Stimulated activated effector memory CD8-positive, alpha-beta T cell treated with anti-CD3 and anti-CD28 coated beads, Interleukin-12 subunit alpha, Interleukin-12 subunit beta, amount 100 ng/mL, for 72 hours (primary cell): ENCODE measurements around the gene LRRK1.

Source experiments
- ATAC-seq: fragments of 150-1000 bp; cut with Tn5 transposase; 2 replicates; pipeline ENCODE4 v1.10.0; 2021
- DNase-seq, 2 donors: peaks; one replicate each; pipeline ENCODE4 v3.0.0; 2021 to 2022; ENCODE audit warnings: low spot score in 2 of 2
- H3K27ac Mint-ChIP-seq: one replicate; pipeline ENCODE4 v1.8.0; 2022; ENCODE audit warnings: mild to moderate bottlenecking, mixed read lengths
- H3K36me3 Mint-ChIP-seq: one replicate; pipeline ENCODE4 v1.8.0; 2022; ENCODE audit warnings: mild to moderate bottlenecking, mixed read lengths
- H3K4me1 Mint-ChIP-seq: one replicate; pipeline ENCODE4 v1.8.0; 2022; ENCODE audit warnings: mixed read lengths
- H3K4me3 Mint-ChIP-seq: one replicate; pipeline ENCODE4 v1.8.0; 2022; ENCODE audit warnings: mild to moderate bottlenecking, mixed read lengths
- H3K9me3 Mint-ChIP-seq: one replicate; pipeline ENCODE4 v1.8.0; 2022; ENCODE audit warnings: mixed read lengths

Gene LRRK1

GRCh38 chr15:101058735-101059134 is 139.6 kb downstream of the LRRK1 start:
- Mint-ChIP-seq H3K4me1 (no peaks in the 10 kb centered on the region), H3K36me3 (no peaks in the 10 kb centered on the region), H3K9me3 (no peaks in the 10 kb centered on the region), H3K4me3 (no peak overlapping the region), H3K27ac (no peak overlapping the region)
- DNase-seq (no peak), ATAC-seq (no peak)

DNA sequence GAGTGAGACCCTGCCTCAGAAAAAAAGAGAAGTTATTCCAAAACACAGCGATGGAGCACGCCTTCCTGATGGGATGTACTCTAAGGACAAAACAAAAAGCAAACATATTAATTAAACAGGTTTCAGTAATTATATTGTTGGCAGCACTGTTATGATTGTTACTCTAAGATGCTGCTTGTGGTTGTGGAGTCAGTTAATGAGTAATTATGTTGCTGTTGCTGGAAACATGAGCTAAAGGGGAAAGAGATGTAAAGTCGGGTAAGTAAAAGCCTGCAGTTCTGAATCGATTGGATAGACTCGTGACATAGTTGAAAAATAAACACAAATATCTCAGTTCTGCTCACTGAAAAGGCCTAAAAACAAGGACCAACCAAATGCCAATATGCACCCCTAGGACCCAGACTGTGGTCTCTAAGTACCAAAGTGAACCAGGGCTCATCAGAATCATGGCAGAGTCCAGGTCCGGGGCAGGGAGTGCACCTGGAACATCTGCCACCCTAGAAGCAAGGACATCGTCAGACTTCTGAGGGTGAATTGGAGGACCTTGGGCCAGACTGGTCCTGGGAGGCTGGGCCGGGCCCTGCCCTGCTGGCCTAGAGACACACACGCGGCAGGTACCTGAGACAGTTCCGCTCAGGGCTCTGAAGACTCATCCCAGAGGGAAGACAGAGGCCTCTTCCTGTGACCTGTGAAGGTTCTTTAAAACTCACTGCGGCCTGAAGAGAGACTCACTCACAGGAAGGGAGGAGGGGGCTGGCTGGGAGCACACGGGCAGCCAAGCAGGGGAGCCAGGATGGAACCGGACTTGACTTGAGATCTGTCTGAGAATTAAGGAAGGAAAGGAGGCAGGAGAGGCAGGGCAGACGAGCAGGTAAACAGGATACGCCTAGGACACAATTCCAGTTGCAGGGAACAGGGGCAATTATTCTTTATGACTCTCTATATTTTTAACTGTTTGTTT is 140.5 kb downstream of the LRRK1 start:
- no peak overlapping the region for H3K4me3 Mint-ChIP-seq
- H3K9me3 Mint-ChIP-seq: no peaks in the 10 kb centered on the region
- no peaks in the 10 kb centered on the region for H3K36me3 Mint-ChIP-seq
- H3K4me1 Mint-ChIP-seq: no peaks in the 10 kb centered on the region
- ATAC-seq (peak; percentile 61), DNase-seq (no peak)
- H3K27ac Mint-ChIP-seq: peak overlapping the region; percentile 43

- Mint-ChIP-seq H3K4me1 (no peaks in the 10 kb centered on the region), H3K4me3 (no peak overlapping the region), H3K36me3 (no peaks in the 10 kb centered on the region), H3K9me3 (no peaks in the 10 kb centered on the region), H3K27ac (no peak overlapping the region)
- ATAC-seq (no peak), DNase-seq (no peak)
Observed at GRCh38 chr15:101060576-101061551, 141.7 kb downstream of the LRRK1 start.

- ATAC-seq (no peak), DNase-seq (no peak)
- H3K4me3 Mint-ChIP-seq: no peak overlapping the region
- H3K27ac Mint-ChIP-seq: no peak overlapping the region
- no peaks in the 10 kb centered on the region for H3K36me3 Mint-ChIP-seq
- H3K9me3 Mint-ChIP-seq: no peaks in the 10 kb centered on the region
- H3K4me1 Mint-ChIP-seq: no peaks in the 10 kb centered on the region
Observed at GRCh38 chr15:101062063-101062462, 142.9 kb downstream of the LRRK1 start.

DNA sequence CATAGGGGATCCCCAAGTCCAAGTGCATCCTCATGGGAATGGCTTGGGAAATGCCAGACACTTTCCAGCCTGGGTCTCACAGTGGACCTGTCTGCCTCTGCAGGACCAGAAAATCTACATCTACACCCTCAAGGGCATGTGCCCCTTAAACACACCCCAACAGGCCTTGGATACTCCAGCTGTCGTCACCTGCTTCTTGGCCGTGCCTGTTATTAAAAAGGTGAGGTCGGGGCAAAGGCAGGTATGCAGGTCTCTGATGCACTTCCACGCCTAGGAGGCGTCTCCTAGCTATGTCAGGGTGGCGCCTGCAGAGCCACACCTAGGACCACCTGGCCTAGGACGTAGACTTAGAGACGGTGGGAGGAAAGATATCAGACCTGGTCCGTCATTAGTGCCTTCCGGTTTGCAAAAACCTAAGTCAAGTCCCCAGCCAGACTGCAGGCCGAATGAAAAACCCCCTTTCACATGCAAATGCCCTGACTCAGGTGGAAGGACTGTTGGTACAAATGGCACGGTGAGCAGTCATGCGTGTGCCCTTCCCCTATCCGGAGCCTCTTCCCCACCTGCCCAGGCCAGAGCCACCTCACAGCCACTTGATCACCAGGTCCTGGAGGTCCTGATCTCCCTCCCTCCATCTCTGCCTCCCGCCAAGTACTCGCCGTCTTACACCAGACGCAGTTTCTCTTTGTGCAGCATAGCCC is 143.5 kb downstream of the LRRK1 start:
- no peak for ATAC-seq
- H3K4me3 Mint-ChIP-seq: no peak overlapping the region
- H3K4me1 Mint-ChIP-seq: no peaks in the 10 kb centered on the region
- H3K9me3 Mint-ChIP-seq: no peaks in the 10 kb centered on the region
- H3K27ac Mint-ChIP-seq: no peak overlapping the region
- no peaks in the 10 kb centered on the region for H3K36me3 Mint-ChIP-seq
- DNase-seq: no peak

- Mint-ChIP-seq H3K36me3 (no peaks in the 10 kb centered on the region), H3K4me3 (no peak overlapping the region), H3K4me1 (no peaks in the 10 kb centered on the region), H3K27ac (no peak overlapping the region), H3K9me3 (no peaks in the 10 kb centered on the region)
- no peak for DNase-seq
- ATAC-seq: no peak
Observed at GRCh38 chr15:101063212-101063611, 144.1 kb downstream of the LRRK1 start.

- H3K4me1 Mint-ChIP-seq: no peaks in the 10 kb centered on the region
- no peaks in the 10 kb centered on the region for H3K36me3 Mint-ChIP-seq
- H3K9me3 Mint-ChIP-seq: no peaks in the 10 kb centered on the region
- ATAC-seq: no peak
- DNase-seq: no peak
- H3K4me3 Mint-ChIP-seq: no peak overlapping the region
- H3K27ac Mint-ChIP-seq: no peak overlapping the region
Observed at GRCh38 chr15:101063891-101064794, 145.0 kb downstream of the LRRK1 start.

DNA sequence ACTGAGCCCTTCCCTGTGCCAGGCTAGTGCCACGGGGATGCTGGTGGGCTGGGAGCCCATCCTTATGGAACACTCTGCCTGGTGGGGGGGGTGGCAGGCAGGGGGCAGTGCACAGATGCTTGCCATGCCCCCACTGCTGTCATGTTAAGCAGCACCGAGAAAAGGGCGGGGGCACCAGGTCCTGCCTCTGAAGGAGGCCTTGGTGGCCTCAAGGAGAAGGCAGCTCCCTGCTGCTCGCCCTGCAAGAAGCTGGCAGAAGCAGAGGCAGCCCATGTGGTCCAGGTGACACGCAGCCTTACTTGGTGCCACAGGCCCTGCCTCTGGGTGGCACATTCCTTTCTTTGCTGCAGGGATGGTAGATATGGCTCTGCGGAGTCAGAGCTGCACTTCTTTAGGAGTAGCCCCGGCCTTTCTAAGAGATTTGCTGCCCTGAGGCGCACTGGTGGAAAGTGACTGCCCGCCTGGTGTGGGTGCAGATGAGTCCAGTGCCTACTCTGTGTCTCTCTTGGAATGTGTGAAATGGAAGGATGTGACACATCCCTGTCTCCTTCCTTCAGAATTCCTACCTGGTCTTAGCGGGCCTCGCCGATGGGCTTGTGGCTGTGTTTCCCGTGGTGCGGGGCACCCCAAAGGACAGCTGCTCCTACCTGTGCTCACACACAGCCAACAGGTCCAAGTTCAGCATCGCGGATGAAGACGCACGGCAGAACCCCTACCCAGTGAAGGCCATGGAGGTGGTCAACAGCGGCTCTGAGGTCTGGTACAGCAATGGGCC is 145.8 kb downstream of the LRRK1 start:
- ATAC-seq (no peak), DNase-seq (no peak)
- Mint-ChIP-seq H3K36me3 (no peaks in the 10 kb centered on the region), H3K4me1 (no peaks in the 10 kb centered on the region), H3K9me3 (no peaks in the 10 kb centered on the region), H3K27ac (no peak overlapping the region), H3K4me3 (no peak overlapping the region)

- H3K27ac Mint-ChIP-seq: peak overlapping the region; percentile 48
- no peaks in the 10 kb centered on the region for H3K36me3 Mint-ChIP-seq
- no peak overlapping the region for H3K4me3 Mint-ChIP-seq
- H3K9me3 Mint-ChIP-seq: no peaks in the 10 kb centered on the region
- ATAC-seq (no peak), DNase-seq (no peak)
- H3K4me1 Mint-ChIP-seq: peaks cover 6% of the 10 kb centered on the region
Observed at GRCh38 chr15:101065570-101066221, 146.5 kb downstream of the LRRK1 start.

- H3K36me3 Mint-ChIP-seq: no peaks in the 10 kb centered on the region
- no peak overlapping the region for H3K4me3 Mint-ChIP-seq
- DNase-seq (no peak), ATAC-seq (no peak)
- peaks cover 10% of the 10 kb centered on the region for H3K4me1 Mint-ChIP-seq
- H3K9me3 Mint-ChIP-seq: no peaks in the 10 kb centered on the region
- H3K27ac Mint-ChIP-seq: no peak overlapping the region
Observed at GRCh38 chr15:101066501-101067408, 147.6 kb downstream of the LRRK1 start.

DNA sequence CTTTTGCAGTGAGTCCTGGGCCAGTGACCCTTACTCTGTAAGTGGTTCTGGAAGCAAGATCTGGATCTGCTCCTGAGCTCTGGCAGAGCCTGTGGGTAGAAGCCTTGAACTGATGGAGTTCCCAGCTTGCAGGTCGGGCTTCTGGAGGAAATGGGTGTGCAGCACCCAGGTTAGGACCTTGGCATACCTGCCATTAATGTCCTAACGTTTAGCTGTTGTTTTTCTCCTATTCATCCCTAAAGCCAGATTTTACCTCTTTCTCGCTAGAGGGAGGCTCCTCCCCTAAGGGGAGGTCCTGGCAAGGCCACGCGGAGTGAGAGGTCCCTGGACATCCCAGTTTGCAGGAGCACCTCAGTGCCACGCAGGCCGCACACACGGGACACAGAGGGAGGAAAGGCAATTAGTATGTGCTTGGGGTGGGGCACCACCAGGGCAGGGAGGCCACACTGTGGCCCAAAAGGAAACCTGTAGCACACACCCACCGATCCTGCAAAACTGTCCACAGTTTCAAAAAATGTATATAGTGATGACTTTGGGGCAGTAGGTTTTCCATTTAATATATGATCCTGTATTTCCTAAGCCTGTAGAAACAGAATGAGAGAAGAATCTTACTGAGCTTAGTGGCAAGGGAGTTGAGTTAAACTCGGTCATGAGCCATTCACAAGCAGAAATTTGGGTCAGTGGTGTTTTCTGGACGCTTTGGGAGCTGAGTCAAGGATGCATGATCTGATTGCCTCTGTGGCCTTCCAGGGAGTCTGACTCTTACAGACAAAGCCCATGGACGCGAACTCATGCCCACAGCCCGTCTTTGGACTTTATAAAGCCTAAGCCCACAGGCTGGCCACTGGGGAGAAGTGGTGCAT is 148.7 kb downstream of the LRRK1 start:
- H3K4me3 Mint-ChIP-seq: no peak overlapping the region
- H3K9me3 Mint-ChIP-seq: no peaks in the 10 kb centered on the region
- peaks cover 16% of the 10 kb centered on the region for H3K4me1 Mint-ChIP-seq
- no peak for DNase-seq
- no peak for ATAC-seq
- no peak overlapping the region for H3K27ac Mint-ChIP-seq
- H3K36me3 Mint-ChIP-seq: no peaks in the 10 kb centered on the region

DNA sequence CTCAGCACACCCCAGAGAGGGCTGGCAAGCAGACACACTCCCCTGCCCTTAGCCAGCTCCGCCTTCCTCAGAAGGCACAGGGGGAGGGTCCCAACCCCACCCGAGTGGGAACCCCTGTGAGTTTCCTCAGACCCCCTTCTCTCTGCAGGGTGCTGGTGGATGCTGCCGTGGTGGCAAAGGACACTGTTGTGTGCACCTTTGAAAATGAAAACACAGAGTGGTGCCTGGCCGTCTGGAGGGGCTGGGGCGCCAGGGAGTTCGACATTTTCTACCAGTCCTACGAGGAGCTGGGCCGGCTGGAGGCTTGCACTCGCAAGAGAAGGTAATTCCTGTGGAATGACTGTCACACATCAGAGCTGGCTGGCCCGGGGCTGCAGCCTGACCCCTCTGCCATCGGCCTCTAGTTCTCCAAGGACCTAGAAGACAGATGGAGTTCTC is 149.4 kb downstream of the LRRK1 start:
- Mint-ChIP-seq H3K27ac (no peak overlapping the region), H3K4me3 (no peak overlapping the region), H3K4me1 (peaks cover 16% of the 10 kb centered on the region), H3K36me3 (no peaks in the 10 kb centered on the region), H3K9me3 (no peaks in the 10 kb centered on the region)
- DNase-seq (no peak), ATAC-seq (no peak)
